Measurements from ENCODE around the gene CCL11.
A peak's percentile ranks its signal among the peaks of the same experiment; 100 is the strongest.

The CCL11 gene

DNA sequence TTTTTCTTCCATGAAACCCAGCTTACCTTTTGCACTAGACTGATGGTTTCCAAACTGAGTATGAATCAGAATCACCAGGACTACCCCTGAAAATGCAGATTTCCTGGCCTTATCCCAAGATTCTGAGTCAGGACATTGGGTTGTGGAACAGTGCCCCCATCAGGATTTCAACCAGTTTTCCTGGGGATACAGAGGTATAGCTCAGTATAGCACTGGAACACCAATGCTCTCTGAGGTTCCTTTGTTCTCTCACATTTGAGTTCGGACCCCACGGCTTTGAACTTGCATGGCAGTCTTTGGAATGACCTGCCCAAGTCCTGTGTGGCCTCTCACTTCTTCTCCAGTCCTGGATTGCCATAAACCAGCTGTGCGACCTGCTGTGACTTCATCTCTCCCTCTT, 20.9 kb downstream of the CCL11 start:
- TF ChIP-seq, protein P1, sequence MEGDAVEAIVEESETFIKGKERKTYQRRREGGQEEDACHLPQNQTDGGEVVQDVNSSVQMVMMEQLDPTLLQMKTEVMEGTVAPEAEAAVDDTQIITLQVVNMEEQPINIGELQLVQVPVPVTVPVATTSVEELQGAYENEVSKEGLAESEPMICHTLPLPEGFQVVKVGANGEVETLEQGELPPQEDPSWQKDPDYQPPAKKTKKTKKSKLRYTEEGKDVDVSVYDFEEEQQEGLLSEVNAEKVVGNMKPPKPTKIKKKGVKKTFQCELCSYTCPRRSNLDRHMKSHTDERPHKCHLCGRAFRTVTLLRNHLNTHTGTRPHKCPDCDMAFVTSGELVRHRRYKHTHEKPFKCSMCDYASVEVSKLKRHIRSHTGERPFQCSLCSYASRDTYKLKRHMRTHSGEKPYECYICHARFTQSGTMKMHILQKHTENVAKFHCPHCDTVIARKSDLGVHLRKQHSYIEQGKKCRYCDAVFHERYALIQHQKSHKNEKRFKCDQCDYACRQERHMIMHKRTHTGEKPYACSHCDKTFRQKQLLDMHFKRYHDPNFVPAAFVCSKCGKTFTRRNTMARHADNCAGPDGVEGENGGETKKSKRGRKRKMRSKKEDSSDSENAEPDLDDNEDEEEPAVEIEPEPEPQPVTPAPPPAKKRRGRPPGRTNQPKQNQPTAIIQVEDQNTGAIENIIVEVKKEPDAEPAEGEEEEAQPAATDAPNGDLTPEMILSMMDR (IDR thresholded peaks at IDR 0.05; ENCODE audit: low read depth, low read length) = peak; percentile 13; the same call in 1 of the 2 replicates
- H3K4me3 ChIP-seq (ENCODE audit: low read depth, low read length) = no peak overlapping the region

DNA sequence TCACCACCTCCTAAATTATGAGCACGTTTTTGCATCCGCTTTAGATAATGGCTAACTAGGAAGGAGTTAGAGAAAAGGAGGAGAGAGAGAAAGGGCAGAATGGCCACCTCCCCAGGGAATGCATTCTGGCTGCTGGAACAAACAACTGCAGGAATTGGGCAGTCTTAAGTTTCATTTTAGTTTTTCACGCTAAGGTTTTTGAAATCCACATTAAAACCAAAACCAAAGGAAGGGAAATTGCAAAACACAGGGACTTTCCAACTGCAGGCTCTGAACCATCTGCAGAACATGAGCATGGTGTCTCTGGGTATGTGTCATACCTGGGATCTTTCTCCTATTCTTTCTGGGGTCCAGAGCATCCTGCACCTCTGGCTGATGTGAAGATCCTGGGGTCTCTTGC, 21.6 kb downstream of the CCL11 start:
- H3K4me3 ChIP-seq (ENCODE audit: low read depth, low read length) = no peak overlapping the region
- TF ChIP-seq, protein P1 (IDR thresholded peaks at IDR 0.05; ENCODE audit: low read depth, low read length) = no peak

DNA sequence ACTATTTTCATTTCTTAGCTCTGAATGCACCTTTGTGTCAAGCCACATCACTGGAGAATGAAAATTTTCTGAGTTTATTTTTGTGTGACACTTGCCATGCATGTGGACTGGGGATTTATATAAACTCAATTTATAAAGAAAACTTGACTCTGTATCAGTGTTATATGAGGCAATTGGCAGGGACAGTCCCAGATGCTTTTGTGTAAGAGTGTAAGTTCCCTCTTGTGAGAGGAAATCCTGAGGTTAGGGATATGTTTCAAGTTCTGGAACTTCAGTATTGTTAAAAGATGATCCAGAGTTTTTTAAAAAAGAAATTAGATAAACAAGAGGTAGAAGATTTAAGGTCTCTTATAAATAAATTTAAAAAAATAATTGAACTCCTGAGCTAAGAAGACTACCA, 22.8 kb downstream of the CCL11 start:
- TF ChIP-seq, protein P1 (IDR thresholded peaks at IDR 0.05; ENCODE audit: low read depth, low read length) = no peak
- no peak overlapping the region for H3K4me3 ChIP-seq (ENCODE audit: low read depth, low read length)

DNA sequence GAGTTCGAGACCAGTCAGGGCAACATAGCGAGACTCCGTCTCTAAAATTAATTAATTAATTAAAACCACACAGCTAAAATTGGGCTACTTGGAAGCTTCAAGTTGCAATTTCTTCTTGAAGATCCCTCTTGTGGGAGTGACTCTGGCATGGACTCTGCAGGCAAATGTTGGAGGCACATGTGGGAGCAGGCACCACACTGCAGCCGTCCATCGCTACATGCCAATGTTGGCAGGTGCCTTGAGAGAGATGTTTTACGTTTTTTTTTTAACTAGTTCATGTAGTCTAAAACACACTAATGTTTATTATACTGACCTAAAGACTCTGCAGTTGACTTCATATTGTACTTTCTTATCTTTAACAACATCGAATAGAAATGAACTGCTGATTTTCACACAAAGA, 25.7 kb downstream of the CCL11 start:
- TF ChIP-seq, protein P1 (IDR thresholded peaks at IDR 0.05; ENCODE audit: low read depth, low read length) = no peak
- no peak overlapping the region for H3K4me3 ChIP-seq (ENCODE audit: low read depth, low read length)

DNA sequence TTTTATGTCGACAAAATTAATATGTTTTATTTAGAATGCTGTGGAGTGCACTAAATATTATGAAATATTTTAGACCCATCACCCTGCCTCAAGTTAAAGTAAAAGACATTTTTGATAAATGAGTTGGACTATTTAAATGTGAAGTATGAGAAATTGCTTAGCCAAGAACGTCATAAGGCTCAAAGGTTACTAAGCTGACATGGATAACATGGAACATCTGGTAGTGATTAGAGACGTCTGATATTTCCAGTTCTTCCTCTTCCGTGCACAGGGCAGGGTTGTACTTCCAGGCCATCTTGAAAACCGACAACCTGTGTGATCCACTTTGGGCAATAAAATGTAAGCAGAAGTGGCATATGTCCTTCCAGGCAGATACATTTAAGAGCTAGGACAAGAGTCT, 26.5 kb downstream of the CCL11 start:
- TF ChIP-seq, protein P1 (IDR thresholded peaks at IDR 0.05; ENCODE audit: low read depth, low read length) = no peak
- H3K4me3 ChIP-seq (ENCODE audit: low read depth, low read length) = no peak overlapping the region

DNA sequence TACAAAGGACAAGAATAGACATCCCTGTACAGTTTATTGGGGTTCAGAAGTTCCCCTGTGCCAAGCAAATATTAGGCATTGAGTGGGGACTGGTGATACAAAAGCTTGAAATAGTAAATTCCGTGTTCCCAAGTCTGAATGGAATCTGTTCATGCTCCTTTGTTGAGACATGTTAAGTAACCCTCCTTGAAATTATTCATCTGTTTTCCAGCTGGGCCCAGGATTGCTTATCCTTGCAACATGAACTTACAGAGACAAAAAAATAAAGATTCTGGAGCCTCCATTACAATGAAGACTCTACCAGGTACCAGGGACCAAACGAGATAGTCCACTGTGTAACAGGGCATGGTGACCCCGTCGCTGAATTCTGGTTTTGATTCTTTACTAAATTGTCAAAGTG, 27.6 kb downstream of the CCL11 start:
- H3K4me3 ChIP-seq (ENCODE audit: low read depth, low read length) = no peak overlapping the region
- TF ChIP-seq, protein P1 (IDR thresholded peaks at IDR 0.05; ENCODE audit: low read depth, low read length) = no peak

DNA sequence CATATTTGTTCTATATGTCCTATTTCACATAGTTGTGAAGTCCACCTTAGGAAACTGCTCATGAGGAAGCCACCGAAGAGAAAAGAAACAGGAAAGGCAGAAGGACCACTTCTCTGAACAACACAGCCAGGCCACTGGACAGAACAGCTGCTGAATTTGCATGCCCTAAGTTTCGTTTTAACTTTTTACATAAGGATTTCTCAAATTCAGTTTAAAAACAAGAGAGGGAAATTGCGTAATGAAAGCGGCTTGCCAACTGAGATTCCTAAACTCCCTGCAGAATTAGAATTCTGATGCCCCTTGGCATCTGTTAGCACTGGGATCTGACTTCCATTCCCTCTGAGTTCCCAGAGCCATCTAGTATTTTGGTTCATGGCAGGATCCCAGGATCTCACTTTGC, 28.7 kb downstream of the CCL11 start:
- H3K4me3 ChIP-seq (ENCODE audit: low read depth, low read length) = no peak overlapping the region
- TF ChIP-seq, protein P1 (IDR thresholded peaks at IDR 0.05; ENCODE audit: low read depth, low read length) = no peak
